ENCODE measurements around the gene COG5.

- TF ChIP-seq CTCF (IDR thresholded peaks at IDR 0.05) (no peak), POLR2A (IDR thresholded peaks at IDR 0.05) (no peak)
Measured at GRCh38 chr7:107592361-107593024, 28.8 kb upstream of the COG5 start.
